Inferior parietal cortex (tissue), 1 donor: Measurements from ENCODE around the gene CRADD.
"Not testable (repeated sequence)": the region's sequence is repeated elsewhere in the genome, so short reads cannot be mapped to it uniquely, and the experiment has no call there.

Experiments used
- DNase-seq: peaks from one replicate; pipeline ENCODE4 v3.0.0-alpha.2; 2016; ENCODE audit errors: extremely low spot score

Gene CRADD

GRCh38 chr12:93871566-93871965 lies 194.4 kb downstream of the CRADD start:
- DNase-seq, result not testable (repeated sequence)

GRCh38 chr12:93873561-93873960 lies 196.4 kb downstream of the CRADD start:
- DNase-seq, result no peak

GRCh38 chr12:93875157-93875556 lies 198.0 kb downstream of the CRADD start:
- no peak for DNase-seq

- no peak for DNase-seq
Measured at GRCh38 chr12:93876360-93876759, 199.2 kb downstream of the CRADD start.

- no peak for DNase-seq
Measured at GRCh38 chr12:93877446-93877845, 200.3 kb downstream of the CRADD start.

GRCh38 chr12:93879476-93880421 lies 202.6 kb downstream of the CRADD start:
- DNase-seq, result no peak

- DNase-seq, result no peak
Measured at GRCh38 chr12:93880853-93881522, 203.8 kb downstream of the CRADD start.

GRCh38 chr12:93882763-93883162 lies 205.6 kb downstream of the CRADD start:
- DNase-seq, result no peak

- DNase-seq, result no peak
Measured at GRCh38 chr12:93883436-93884154, 206.4 kb downstream of the CRADD start.

GRCh38 chr12:93884794-93885460 lies 207.8 kb downstream of the CRADD start:
- DNase-seq, result no peak

GRCh38 chr12:93885973-93886532 lies 208.9 kb downstream of the CRADD start:
- not testable (repeated sequence) for DNase-seq

GRCh38 chr12:93886533-93887511 lies 209.6 kb downstream of the CRADD start:
- no peak for DNase-seq

GRCh38 chr12:93888964-93889363 lies 211.8 kb downstream of the CRADD start:
- DNase-seq, result no peak

- DNase-seq, result no peak
Measured at GRCh38 chr12:93889516-93890212, 212.5 kb downstream of the CRADD start.

GRCh38 chr12:93892423-93893268 lies 215.5 kb downstream of the CRADD start:
- peak; percentile 41 for DNase-seq

- peak; percentile 69 for DNase-seq
Measured at GRCh38 chr12:93894391-93895088, 217.4 kb downstream of the CRADD start.

- DNase-seq, result no peak
Measured at GRCh38 chr12:93895089-93895445, 217.9 kb downstream of the CRADD start.

GRCh38 chr12:93896427-93896826 lies 219.3 kb downstream of the CRADD start:
- DNase-seq, result no peak
